Measurements from ENCODE around the gene SFXN3.

Gene SFXN3

GRCh38 chr10:101085846-101086245 is 54.8 kb downstream of the SFXN3 start:
- ChIA-PET CTCF (interaction anchor here (1.1 to 22.4 kb wide), 4 partner anchors 9 to 55 kb away, joined by 5 to 556 read pairs (median 56); no protein-coding TSS in a partner anchor), POLR2A (interaction anchor here (0.5 kb wide), 1 partner anchor 738 kb away, joined by 3 read pairs; no protein-coding TSS in a partner anchor)
- DNase-seq (ENCODE audit: low read depth, low spot score) = no peak
- no peak overlapping the region for H3K4me3 ChIP-seq (ENCODE audit: low read depth, low read length)
- no peak for TF ChIP-seq CTCF (IDR thresholded peaks at IDR 0.05; ENCODE audit: insufficient read depth, low read length, missing control alignments)

- no peak for TF ChIP-seq CTCF (IDR thresholded peaks at IDR 0.05; ENCODE audit: insufficient read depth, low read length, missing control alignments)
- ChIA-PET POLR2A (no interaction called here), CTCF (interaction anchor here (10.1 to 22.4 kb wide), 2 partner anchors 8 to 53 kb away, joined by 99 to 556 read pairs; no protein-coding TSS in a partner anchor)
- H3K4me3 ChIP-seq (ENCODE audit: low read depth, low read length) = no peak overlapping the region
- no peak for DNase-seq (ENCODE audit: low read depth, low spot score)
These were observed 56.3 kb downstream of the SFXN3 start for GRCh38 chr10:101087376-101087775.

GRCh38 chr10:101087965-101088364 is 56.9 kb downstream of the SFXN3 start:
- CTCF ChIA-PET = interaction anchor here (10.1 to 22.4 kb wide), 2 partner anchors 7 to 53 kb away, joined by 99 to 556 read pairs; no protein-coding TSS in a partner anchor
- TF ChIP-seq CTCF (IDR thresholded peaks at IDR 0.05; ENCODE audit: insufficient read depth, low read length, missing control alignments) = no peak
- POLR2A ChIA-PET = no interaction called here
- no peak overlapping the region for H3K4me3 ChIP-seq (ENCODE audit: low read depth, low read length)
- DNase-seq (ENCODE audit: low read depth, low spot score) = no peak

- H3K4me3 ChIP-seq (ENCODE audit: low read depth, low read length) = no peak overlapping the region
- POLR2A ChIA-PET = no interaction called here
- CTCF ChIA-PET = interaction anchor here (1.4 to 22.4 kb wide), 2 partner anchors 51 to 72 kb away, joined by 3 to 556 read pairs; no protein-coding TSS in a partner anchor
- TF ChIP-seq CTCF (IDR thresholded peaks at IDR 0.05; ENCODE audit: insufficient read depth, low read length, missing control alignments) = no peak
- DNase-seq (ENCODE audit: low read depth, low spot score) = no peak
These were observed 58.7 kb downstream of the SFXN3 start for GRCh38 chr10:101089520-101090299.

GRCh38 chr10:101090597-101090996 is 59.6 kb downstream of the SFXN3 start:
- no peak for DNase-seq (ENCODE audit: low read depth, low spot score)
- no peak overlapping the region for H3K4me3 ChIP-seq (ENCODE audit: low read depth, low read length)
- ChIA-PET CTCF (interaction anchor here (1.0 to 22.4 kb wide), 5 partner anchors 9 to 123 kb away, joined by 3 to 556 read pairs (median 5); no protein-coding TSS in a partner anchor), POLR2A (no interaction called here)
- no peak for TF ChIP-seq CTCF (IDR thresholded peaks at IDR 0.05; ENCODE audit: insufficient read depth, low read length, missing control alignments)

Measured in AG04449 (cell line).